Left ventricle myocardium inferior (tissue), 1 donor: ENCODE results near the gene LRRC15. TPM values are rescaled to one million over a fixed set of nuclear protein-coding genes. Genes with fewer than 3 reads are reported as not detected.

Experiments used
- DNase-seq: peaks from one replicate; pipeline ENCODE4 v3.0.0-alpha.2; 2020
- H3K27ac ChIP-seq: fragments of 200-600 bp; replicated peaks from 2 replicates; pipeline ENCODE4 v1.8.0; 2021
- H3K27me3 ChIP-seq: fragments of 200-600 bp; 2 replicates; pipeline ENCODE4 v1.8.0; 2021; ENCODE audit warnings: low read depth
- H3K36me3 ChIP-seq: fragments of 200-600 bp; 2 replicates; pipeline ENCODE4 v1.8.0; 2021
- H3K4me1 ChIP-seq: fragments of 200-600 bp; 2 replicates; pipeline ENCODE4 v1.8.0; 2021
- H3K4me3 ChIP-seq: fragments of 200-600 bp; 2 replicates; pipeline ENCODE4 v1.8.0; 2021; ENCODE audit warnings: mild to moderate bottlenecking, moderate library complexity
- H3K9me3 ChIP-seq: fragments of 200-600 bp; replicated peaks from 2 replicates; pipeline ENCODE4 v1.8.0; 2021
- intact Hi-C: fragments of 100-400 bp; cut with micrococcal nuclease; formaldehyde crosslinking; loops from one replicate; pipeline ENCODE4 v1.11.0; 2022
- total RNA-seq: library from RNA; stranded (reverse); fragmentation: NEBNext Ultra II Directional; extraction: Animal tissue kit (Norgen Biotek cat#: 25700); gene quantifications from one replicate; pipeline ENCODE4 v1.2.1, GENCODE V29; 2021
- TF ChIP-seq, protein P1 (sequence below): fragments of 200-600 bp; IDR thresholded peaks from 2 replicates; pipeline ENCODE4 v1.8.0; 2021; ENCODE audit warnings: antibody characterized with exemption, mild to moderate bottlenecking, borderline replicate concordance
- donor health status: DM: no; HTN: yes; CAD: no; lungs with severe emphysema.

The LRRC15 gene
- total RNA-seq, 1 donor from 2014 or later: 0.14 TPM

DNA sequence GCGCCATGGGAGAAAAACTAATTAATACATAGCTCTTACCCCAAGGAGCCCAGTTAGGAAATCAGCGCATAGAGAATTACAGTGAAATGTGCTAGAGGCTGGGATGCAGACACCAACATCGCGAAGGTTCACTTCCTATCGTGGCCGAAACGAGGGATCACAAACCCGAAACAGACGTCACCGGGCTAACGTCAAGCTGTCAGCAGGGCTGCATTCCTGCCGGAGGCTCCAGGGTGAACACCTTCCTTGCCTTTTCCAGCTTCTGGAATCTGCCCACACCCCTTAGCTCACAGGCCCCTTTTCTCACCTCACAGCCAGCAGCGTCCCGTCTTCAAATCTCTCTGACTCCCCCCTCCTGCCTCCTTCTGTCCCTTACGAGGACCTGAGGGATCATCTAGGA lies 16.5 kb upstream of the LRRC15 start:
- intact Hi-C loops: no loop called here
- no peak for DNase-seq
- Histone ChIP-seq H3K9me3 (peaks cover 9% of the 10 kb centered on the region), H3K36me3 (no peaks in the 10 kb centered on the region), H3K27me3 (peaks cover 45% of the 10 kb centered on the region), H3K27ac (no peak overlapping the region), H3K4me1 (no peaks in the 10 kb centered on the region), H3K4me3 (no peak overlapping the region)
- TF ChIP-seq, protein P1, sequence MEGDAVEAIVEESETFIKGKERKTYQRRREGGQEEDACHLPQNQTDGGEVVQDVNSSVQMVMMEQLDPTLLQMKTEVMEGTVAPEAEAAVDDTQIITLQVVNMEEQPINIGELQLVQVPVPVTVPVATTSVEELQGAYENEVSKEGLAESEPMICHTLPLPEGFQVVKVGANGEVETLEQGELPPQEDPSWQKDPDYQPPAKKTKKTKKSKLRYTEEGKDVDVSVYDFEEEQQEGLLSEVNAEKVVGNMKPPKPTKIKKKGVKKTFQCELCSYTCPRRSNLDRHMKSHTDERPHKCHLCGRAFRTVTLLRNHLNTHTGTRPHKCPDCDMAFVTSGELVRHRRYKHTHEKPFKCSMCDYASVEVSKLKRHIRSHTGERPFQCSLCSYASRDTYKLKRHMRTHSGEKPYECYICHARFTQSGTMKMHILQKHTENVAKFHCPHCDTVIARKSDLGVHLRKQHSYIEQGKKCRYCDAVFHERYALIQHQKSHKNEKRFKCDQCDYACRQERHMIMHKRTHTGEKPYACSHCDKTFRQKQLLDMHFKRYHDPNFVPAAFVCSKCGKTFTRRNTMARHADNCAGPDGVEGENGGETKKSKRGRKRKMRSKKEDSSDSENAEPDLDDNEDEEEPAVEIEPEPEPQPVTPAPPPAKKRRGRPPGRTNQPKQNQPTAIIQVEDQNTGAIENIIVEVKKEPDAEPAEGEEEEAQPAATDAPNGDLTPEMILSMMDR: no peak

DNA sequence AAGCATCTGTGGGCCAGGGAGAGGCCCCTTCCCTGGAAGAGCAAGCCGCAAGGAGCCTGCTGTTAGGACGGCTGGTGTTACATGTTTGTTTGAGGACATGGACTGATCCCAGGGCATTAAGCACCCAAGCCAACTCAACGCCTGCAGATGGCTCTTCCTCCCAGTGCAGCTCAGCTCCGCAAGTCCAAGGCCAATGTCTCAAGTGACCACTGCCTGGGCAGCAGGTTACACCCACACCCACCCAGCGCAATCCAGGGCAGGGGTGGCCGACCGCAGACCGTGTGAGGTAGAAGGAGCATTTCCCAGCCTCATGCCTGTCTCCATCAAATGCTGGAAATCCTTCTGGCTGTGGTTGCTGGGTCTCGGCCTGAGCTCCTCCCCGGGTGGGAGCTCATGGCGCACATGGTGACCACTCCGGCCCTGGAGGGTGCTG lies 15.0 kb upstream of the LRRC15 start:
- no peak overlapping the region for H3K27ac ChIP-seq
- intact Hi-C loops: no loop called here
- H3K9me3 ChIP-seq: no peaks in the 10 kb centered on the region
- no peak for DNase-seq
- no peaks in the 10 kb centered on the region for H3K4me1 ChIP-seq
- TF ChIP-seq, protein P1: no peak
- no peaks in the 10 kb centered on the region for H3K36me3 ChIP-seq
- peaks cover 57% of the 10 kb centered on the region for H3K27me3 ChIP-seq
- H3K4me3 ChIP-seq: no peak overlapping the region

- H3K27me3 ChIP-seq: peaks cover 61% of the 10 kb centered on the region
- no peaks in the 10 kb centered on the region for H3K4me1 ChIP-seq
- no peak for DNase-seq
- H3K36me3 ChIP-seq: no peaks in the 10 kb centered on the region
- no peaks in the 10 kb centered on the region for H3K9me3 ChIP-seq
- intact Hi-C loops: no loop called here
- no peak overlapping the region for H3K4me3 ChIP-seq
- TF ChIP-seq, protein P1: no peak
- H3K27ac ChIP-seq: no peak overlapping the region
Observed at GRCh38 chr3:194384156-194384555, 14.6 kb upstream of the LRRC15 start.

- Histone ChIP-seq H3K27me3 (peaks cover 69% of the 10 kb centered on the region), H3K36me3 (no peaks in the 10 kb centered on the region), H3K4me3 (no peak overlapping the region), H3K4me1 (no peaks in the 10 kb centered on the region), H3K27ac (no peak overlapping the region), H3K9me3 (no peaks in the 10 kb centered on the region)
- intact Hi-C loops: no loop called here
- no peak for DNase-seq
- TF ChIP-seq, protein P1: no peak
Observed at GRCh38 chr3:194383276-194383940, 13.9 kb upstream of the LRRC15 start.

- Histone ChIP-seq H3K4me3 (no peak overlapping the region), H3K36me3 (no peaks in the 10 kb centered on the region), H3K27me3 (peaks cover 71% of the 10 kb centered on the region), H3K27ac (no peak overlapping the region), H3K4me1 (no peaks in the 10 kb centered on the region), H3K9me3 (no peaks in the 10 kb centered on the region)
- TF ChIP-seq, protein P1: no peak
- DNase-seq: no peak
- intact Hi-C loops: no loop called here
Observed at GRCh38 chr3:194382892-194383223, 13.3 kb upstream of the LRRC15 start.
